CD4-positive, alpha-beta memory T cell (primary cell): ENCODE measurements around the gene WNT11. TPM values are rescaled to one million over a fixed set of nuclear protein-coding genes. Genes with fewer than 3 reads are reported as not detected.

Experiments used
- CTCF ChIA-PET: fragments of 350-600 bp; sonication (Branson Sonifier 250); formaldehyde crosslinking; loops from one replicate; lab custom pipeline; 2021; ENCODE audit warnings: inconsistent platforms; ENCODE audit not compliant: partially characterized antibody; lab: Charles Lee
- POLR2A ChIA-PET: fragments of 350-600 bp; sonication (Branson Sonifier 250); formaldehyde crosslinking; loops from one replicate; lab custom pipeline; 2021; ENCODE audit not compliant: partially characterized antibody; lab: Charles Lee
- DNase-seq, 5 donors: peaks; one replicate each; pipeline versions ENCODE4 v3.0.0 to v3.0.0-alpha.2; 2020 to 2022; ENCODE audit warnings: mixed read lengths in 1 of 5
- H3K27ac ChIP-seq: one replicate; pipeline ENCODE4 v1.7.0; 2013; ENCODE audit warnings: low read depth, low read length
- H3K27me3 ChIP-seq: 2 replicates; pipeline ENCODE4 v1.7.0; 2013; ENCODE audit warnings: mild to moderate bottlenecking, low read length, moderate library complexity; ENCODE audit not compliant: insufficient read depth
- H3K36me3 ChIP-seq: 2 replicates; pipeline ENCODE4 v1.7.0; 2013; ENCODE audit warnings: mild to moderate bottlenecking, low read length, moderate library complexity; ENCODE audit not compliant: insufficient read depth
- H3K4me1 ChIP-seq: 2 replicates; pipeline ENCODE4 v1.7.0; 2013; ENCODE audit warnings: mild to moderate bottlenecking, low read length, moderate library complexity; ENCODE audit not compliant: insufficient read depth
- H3K4me3 ChIP-seq, 2 donors: one replicate each; pipeline ENCODE4 v1.7.0; 2013; ENCODE audit warnings: low read length in 2 of 2, mild to moderate bottlenecking in 1 of 2
- H3K9me3 ChIP-seq, 2 donors: one replicate each; pipeline ENCODE4 v1.7.0; 2013; ENCODE audit warnings: low read length in 2 of 2, control low read depth in 1 of 2; ENCODE audit not compliant: control insufficient read depth in 1 of 2
- H3K27ac Mint-ChIP-seq, 7 donors: one replicate each; pipeline ENCODE4 v1.8.0; 2020 to 2021; ENCODE audit warnings: mixed read lengths in 7 of 7, mild to moderate bottlenecking in 6 of 7, inconsistent platforms in 3 of 7, moderate library complexity in 3 of 7
- H3K27me3 Mint-ChIP-seq, 2 donors: one replicate each; pipeline ENCODE4 v1.8.0; 2020 to 2021; ENCODE audit warnings: mixed read lengths in 2 of 2
- H3K36me3 Mint-ChIP-seq, 2 donors: one replicate each; pipeline ENCODE4 v1.8.0; 2020 to 2021; ENCODE audit warnings: mixed read lengths in 2 of 2, inconsistent platforms in 1 of 2, mild to moderate bottlenecking in 1 of 2
- H3K4me1 Mint-ChIP-seq, 4 donors: one replicate each; pipeline ENCODE4 v1.8.0; 2020 to 2021; ENCODE audit warnings: mixed read lengths in 4 of 4, mild to moderate bottlenecking in 1 of 4
- H3K4me3 Mint-ChIP-seq, 8 donors: one replicate each; pipeline ENCODE4 v1.8.0; 2020 to 2021; ENCODE audit warnings: mixed read lengths in 8 of 8, mild to moderate bottlenecking in 7 of 8, moderate library complexity in 6 of 8, inconsistent platforms in 3 of 8
- H3K9me3 Mint-ChIP-seq, 8 donors: one replicate each; pipeline ENCODE4 v1.8.0; 2020 to 2021; ENCODE audit warnings: mixed read lengths in 8 of 8, mild to moderate bottlenecking in 5 of 8, inconsistent platforms in 3 of 8, moderate library complexity in 1 of 8
- intact Hi-C: fragments of 100-400 bp; cut with micrococcal nuclease; formaldehyde crosslinking; loops from one replicate; pipeline ENCODE4 v1.15.1; 2023
- polyA plus RNA-seq, 2 donors: library from polyadenylated mRNA; unstranded; fragments of 300-500 nt; fragmentation: Illumina TruSeq; gene quantifications; one replicate each; pipeline ENCODE4 v1.2.3, GENCODE V29; 2021
- total RNA-seq, 2 experiments: library from RNA; stranded (reverse); gene quantifications; one replicate each; pipeline ENCODE4 v1.2.3, GENCODE V29; 2021

The WNT11 gene
- total and polyA plus RNA-seq, 4 experiments from 2014 or later, result 0.16 to 0.93 TPM; not detected in 2

- Mint-ChIP-seq H3K4me1 (peaks cover 0 to 2% (median 0%) of the 10 kb centered on the region in 4 donors), H3K36me3 (peaks cover 16 to 32% of the 10 kb centered on the region in 2 donors), H3K27ac (peak overlapping the region in 1 of 7 donors; percentile 61), H3K4me3 (no peak overlapping the region), H3K9me3 (no peaks in the 10 kb centered on the region), H3K27me3 (no peaks in the 10 kb centered on the region)
- CTCF ChIA-PET, result interaction anchor here (2.8 to 2.9 kb wide), 2 partner anchors 10 kb away, joined by 16 to 24 read pairs; no protein-coding TSS in a partner anchor
- Histone ChIP-seq H3K36me3 (peaks cover 8% of the 10 kb centered on the region), H3K9me3 (no peaks in the 10 kb centered on the region), H3K4me1 (no peaks in the 10 kb centered on the region), H3K4me3 (no peak overlapping the region), H3K27me3 (no peaks in the 10 kb centered on the region), H3K27ac (no peak overlapping the region)
- intact Hi-C loops, result no loop called here
- DNase-seq, result no peak
- POLR2A ChIA-PET, result no interaction called here
Observed at GRCh38 chr11:76141901-76142588, 64.3 kb downstream of the WNT11 start.

GRCh38 chr11:76140912-76141574 lies 65.3 kb downstream of the WNT11 start:
- Mint-ChIP-seq H3K27ac (peak overlapping the region in 1 of 7 donors; percentile 41), H3K36me3 (peaks cover 16 to 33% of the 10 kb centered on the region in 2 donors), H3K9me3 (no peaks in the 10 kb centered on the region), H3K4me1 (peaks cover 0 to 2% (median 0%) of the 10 kb centered on the region in 4 donors), H3K4me3 (no peak overlapping the region), H3K27me3 (no peaks in the 10 kb centered on the region)
- no peak overlapping the region for H3K27ac ChIP-seq
- ChIA-PET CTCF (interaction anchor here (2.9 kb wide), 1 partner anchor 11 kb away, joined by 24 read pairs; no protein-coding TSS in a partner anchor), POLR2A (no interaction called here)
- no peak for DNase-seq
- H3K9me3 ChIP-seq, result no peaks in the 10 kb centered on the region
- H3K27me3 ChIP-seq, result no peaks in the 10 kb centered on the region
- H3K36me3 ChIP-seq, result peaks cover 8% of the 10 kb centered on the region
- no peaks in the 10 kb centered on the region for H3K4me1 ChIP-seq
- H3K4me3 ChIP-seq, result no peak overlapping the region
- intact Hi-C loops, result no loop called here

- Mint-ChIP-seq H3K27me3 (no peaks in the 10 kb centered on the region), H3K4me1 (no peaks in the 10 kb centered on the region), H3K4me3 (no peak overlapping the region), H3K9me3 (no peaks in the 10 kb centered on the region), H3K36me3 (peaks cover 19 to 42% of the 10 kb centered on the region in 2 donors), H3K27ac (peak overlapping the region in 1 of 7 donors; percentile 63)
- Histone ChIP-seq H3K27me3 (no peaks in the 10 kb centered on the region), H3K36me3 (peaks cover 8% of the 10 kb centered on the region), H3K9me3 (no peaks in the 10 kb centered on the region), H3K4me1 (no peaks in the 10 kb centered on the region), H3K27ac (no peak overlapping the region), H3K4me3 (no peak overlapping the region)
- no peak for DNase-seq
- intact Hi-C loops, result no loop called here
- ChIA-PET POLR2A (no interaction called here), CTCF (interaction anchor here (2.9 kb wide), 1 partner anchor 13 kb away, joined by 24 read pairs; no protein-coding TSS in a partner anchor)
Observed at GRCh38 chr11:76139314-76139713, 67.0 kb downstream of the WNT11 start.

Other genes with a start within 250 kb of the WNT11 start
- 10 to 100 TPM; 53.7 to 57.3 TPM for gene THAP12, start 174.6 kb upstream of the WNT11 start, total RNA-seq
- gene THAP12, start 174.6 kb upstream of the WNT11 start, polyA plus RNA-seq, result 10 to 100 TPM; 68.3 to 76.2 TPM
- 10 to 100 TPM in 1 of 2 experiments, 1 to 10 TPM in 1; 8.7 to 10.1 TPM for gene GVQW3, start 174.8 kb upstream of the WNT11 start, total RNA-seq
- 1 to 10 TPM; 1.7 to 2.7 TPM for gene GVQW3, start 174.8 kb upstream of the WNT11 start, polyA plus RNA-seq
- 10 to 100 TPM; 46.3 to 52.9 TPM for gene EMSY, start 238.5 kb upstream of the WNT11 start, total RNA-seq
- 10 to 100 TPM in 1 of 2 donors, 1 to 10 TPM in 1; 9.5 to 23.5 TPM for gene EMSY, start 238.5 kb upstream of the WNT11 start, polyA plus RNA-seq